ENCODE results near the gene BCAN.

The BCAN gene

GRCh38 chr1:156645666-156646065, 3.7 kb downstream of the BCAN start:
- no peaks in the 10 kb centered on the region for H3K4me1 ChIP-seq (ENCODE audit: low read length)
- H3K4me3 ChIP-seq (ENCODE audit: low read length): no peak overlapping the region
- H4K20me1 ChIP-seq (ENCODE audit: insufficient read depth, low read length): no peaks in the 10 kb centered on the region
- H3K9me3 ChIP-seq (replicated peaks; ENCODE audit: insufficient read depth, low read length): no peaks in the 10 kb centered on the region
- no peak for DNase-seq
- H3F3A ChIP-seq (ENCODE audit: insufficient read depth, low read length): peaks cover 4% of the 10 kb centered on the region
- H3K36me3 ChIP-seq (replicated peaks; ENCODE audit: insufficient read depth, low read length): 0 out of 2 replicates have a peak, but pooled peaks cover 13% of the 10 kb centered on the region
- H2AFZ ChIP-seq (ENCODE audit: low read length): no peak overlapping the region
- 0 out of 2 replicates have a peak, but pooled peaks cover 5% of the 10 kb centered on the region for H3K79me2 ChIP-seq (ENCODE audit: low read length)
- no peaks in the 10 kb centered on the region for H3K9me2 ChIP-seq (replicated peaks; ENCODE audit: insufficient read depth, low read length)
- no peak overlapping the region for H3K27ac ChIP-seq (ENCODE audit: low read length)
- H3K27me3 ChIP-seq (replicated peaks; ENCODE audit: insufficient read depth, low read length): no peaks in the 10 kb centered on the region
- H3K9ac ChIP-seq (ENCODE audit: low read length): no peak overlapping the region
- TF ChIP-seq EZH2 (optimal IDR thresholded peaks at IDR 0.05; ENCODE audit: low read depth, low read length): no peak
- no peak for TF ChIP-seq EZH2phosphoT487 (IDR thresholded peaks at IDR 0.05; ENCODE audit: low read length)
- no peak for TF ChIP-seq CTCF (IDR thresholded peaks at IDR 0.05; ENCODE audit: low read length)
- no peak overlapping the region for H3K4me2 ChIP-seq (ENCODE audit: low read depth, low read length)

GRCh38 chr1:156646738-156647211, 4.9 kb downstream of the BCAN start:
- H3F3A ChIP-seq (ENCODE audit: insufficient read depth, low read length): no peaks in the 10 kb centered on the region; the same call in 1 of the 2 replicates
- TF ChIP-seq EZH2phosphoT487 (IDR thresholded peaks at IDR 0.05; ENCODE audit: low read length) (no peak), EZH2 (optimal IDR thresholded peaks at IDR 0.05; ENCODE audit: low read depth, low read length) (no peak), CTCF (IDR thresholded peaks at IDR 0.05; ENCODE audit: low read length) (no peak)
- no peaks in the 10 kb centered on the region for H3K9me2 ChIP-seq (replicated peaks; ENCODE audit: insufficient read depth, low read length)
- H3K4me2 ChIP-seq (ENCODE audit: low read depth, low read length): no peak overlapping the region
- no peak overlapping the region for H3K27ac ChIP-seq (ENCODE audit: low read length)
- peaks cover 14% of the 10 kb centered on the region for H3K79me2 ChIP-seq (ENCODE audit: low read length)
- H3K27me3 ChIP-seq (replicated peaks; ENCODE audit: insufficient read depth, low read length): no peaks in the 10 kb centered on the region
- H3K36me3 ChIP-seq (replicated peaks; ENCODE audit: insufficient read depth, low read length): 0 out of 2 replicates have a peak, but pooled peaks cover 13% of the 10 kb centered on the region
- peaks cover 8% of the 10 kb centered on the region; the same call in 1 of the 2 replicates for H4K20me1 ChIP-seq (ENCODE audit: insufficient read depth, low read length)
- H3K4me3 ChIP-seq (ENCODE audit: low read length): no peak overlapping the region
- H3K4me1 ChIP-seq (ENCODE audit: low read length): no peaks in the 10 kb centered on the region
- no peak overlapping the region for H2AFZ ChIP-seq (ENCODE audit: low read length)
- no peak overlapping the region for H3K9ac ChIP-seq (ENCODE audit: low read length)
- H3K9me3 ChIP-seq (replicated peaks; ENCODE audit: insufficient read depth, low read length): no peaks in the 10 kb centered on the region
- no peak for DNase-seq

- TF ChIP-seq EZH2phosphoT487 (IDR thresholded peaks at IDR 0.05; ENCODE audit: low read length): no peak
- TF ChIP-seq EZH2 (optimal IDR thresholded peaks at IDR 0.05; ENCODE audit: low read depth, low read length): no peak
- no peak for TF ChIP-seq CTCF (IDR thresholded peaks at IDR 0.05; ENCODE audit: low read length)
- H3K79me2 ChIP-seq (ENCODE audit: low read length): peaks cover 20% of the 10 kb centered on the region
- DNase-seq: no peak
- no peak overlapping the region for H3K4me2 ChIP-seq (ENCODE audit: low read depth, low read length)
- H3K4me1 ChIP-seq (ENCODE audit: low read length): no peaks in the 10 kb centered on the region
- H3K9ac ChIP-seq (ENCODE audit: low read length): no peak overlapping the region
- H4K20me1 ChIP-seq (ENCODE audit: insufficient read depth, low read length): peaks cover 14% of the 10 kb centered on the region
- H3K4me3 ChIP-seq (ENCODE audit: low read length): no peak overlapping the region
- no peak overlapping the region for H3K27ac ChIP-seq (ENCODE audit: low read length)
- H3K9me2 ChIP-seq (replicated peaks; ENCODE audit: insufficient read depth, low read length): no peaks in the 10 kb centered on the region
- H2AFZ ChIP-seq (ENCODE audit: low read length): no peak overlapping the region
- 0 out of 2 replicates have a peak, but pooled peaks cover 13% of the 10 kb centered on the region for H3K36me3 ChIP-seq (replicated peaks; ENCODE audit: insufficient read depth, low read length)
- no peaks in the 10 kb centered on the region for H3K27me3 ChIP-seq (replicated peaks; ENCODE audit: insufficient read depth, low read length)
- H3F3A ChIP-seq (ENCODE audit: insufficient read depth, low read length): no peaks in the 10 kb centered on the region; the same call in 1 of the 2 replicates
- H3K9me3 ChIP-seq (replicated peaks; ENCODE audit: insufficient read depth, low read length): no peaks in the 10 kb centered on the region
Measured at GRCh38 chr1:156647351-156647750, 5.4 kb downstream of the BCAN start.
